K562 (cell line): ENCODE results near the gene DHCR7. TPM values are rescaled to one million over a fixed set of nuclear protein-coding genes. Genes with fewer than 3 reads are reported as not detected.

Source experiments
- ATAC-seq: fragments of 200-7000 bp; cut with Tn5 transposase; 3 replicates; pipeline ENCODE4 v1.9.1; 2020; ENCODE audit warnings: moderate library complexity
- BruUV-seq: library from RNA; stranded (reverse); fragments of 400-500 nt; replicated peaks from 2 replicates; lab custom pipeline; 2021; lab: Mats Ljungman, UMichigan
- CTCF ChIA-PET: fragments of 300-600 bp; formaldehyde crosslinking; extraction: SDS; loops from one replicate; lab custom pipeline; 2021; ENCODE audit warnings: low intra/inter-chr PET ratio; lab: Yijun Ruan, JAX
- POLR2A ChIA-PET: fragments of 300-600, 350-650 bp; sonication (Branson Sonifier 250); formaldehyde crosslinking; extraction: SDS; loops from one replicate; lab custom pipeline; 2021; ENCODE audit warnings: antibody characterized with exemption, inconsistent platforms; lab: Yijun Ruan, JAX
- DNase-seq, 4 experiments: peaks; one replicate each; pipeline versions ENCODE4 v3.0.0 to v3.0.0-alpha.2; 2011 to 2018; ENCODE audit warnings: low spot score in 3 of 4, mixed read lengths in 3 of 4; ENCODE audit errors: extremely low read depth in 1 of 4
- FAIRE-seq: peaks from 2 replicates; lab custom pipeline; 2011; peaks lifted over from hg19 to GRCh38; lab: Jason Lieb, UNC
- H2AFZ ChIP-seq: 2 replicates; pipeline ENCODE4 v1.6.0; 2011; ENCODE audit warnings: low read depth, low read length, control low read depth, inconsistent platforms
- H3K27ac ChIP-seq: fragments of 200-600 bp; 3 replicates; pipeline ENCODE4 v1.8.0; 2011; ENCODE audit warnings: low read depth, mild to moderate bottlenecking, control low read depth, inconsistent platforms, low read length, moderate library complexity, mixed read lengths; ENCODE audit errors: extremely low read depth
- H3K27me3 ChIP-seq, 2 experiments: fragments of 300-600 bp in 1 of 2; 2 replicates in 1 of 2; 3 replicates in 1 of 2; pipeline versions ENCODE4 v1.6.0 to v1.8.0; 2011; ENCODE audit warnings: inconsistent platforms in 2 of 2, low read length in 2 of 2, mild to moderate bottlenecking in 1 of 2, mixed read lengths in 1 of 2, moderate library complexity in 1 of 2; ENCODE audit not compliant: control insufficient read depth in 2 of 2, insufficient read depth in 2 of 2
- H3K36me3 ChIP-seq: fragments of 300-600 bp; 3 replicates; pipeline ENCODE4 v1.8.0; 2011; ENCODE audit warnings: mild to moderate bottlenecking, low read length, inconsistent platforms; ENCODE audit not compliant: control insufficient read depth, insufficient read depth
- H3K4me1 ChIP-seq, 2 experiments: fragments of 200-600 bp in 1 of 2; replicated peaks in 1 of 2; 2 replicates in 1 of 2; 3 replicates in 1 of 2; pipeline versions ENCODE4 v1.5.1 to v1.8.0; 2011; ENCODE audit warnings: inconsistent platforms in 2 of 2, low read length in 2 of 2, mild to moderate bottlenecking in 1 of 2, mixed read lengths in 1 of 2, moderate library complexity in 1 of 2; ENCODE audit not compliant: control insufficient read depth in 2 of 2, insufficient read depth in 2 of 2
- H3K4me2 ChIP-seq: 2 replicates; pipeline ENCODE4 v1.6.1; 2011; ENCODE audit warnings: low read length, control low read depth, inconsistent platforms, mixed read lengths; ENCODE audit not compliant: insufficient read depth
- H3K4me3 ChIP-seq: fragments of 200-600 bp; sonication (generic), shearing (Covaris generic); 2 replicates; pipeline ENCODE4 v1.5.1; 2016; ENCODE audit warnings: control low read depth, inconsistent platforms
- H3K79me2 ChIP-seq: fragments of 200-600 bp; 3 replicates; pipeline ENCODE4 v1.8.0; 2011; ENCODE audit warnings: low read length, inconsistent platforms; ENCODE audit not compliant: control insufficient read depth, insufficient read depth
- H3K9ac ChIP-seq, 2 experiments: 2 replicates each; pipeline versions ENCODE4 v1.6.0 to v1.6.1; 2011; ENCODE audit warnings: low read depth in 2 of 2, low read length in 2 of 2, control low read depth in 1 of 2, inconsistent platforms in 1 of 2, mild to moderate bottlenecking in 1 of 2, mixed read lengths in 1 of 2; ENCODE audit not compliant: insufficient read depth in 1 of 2
- H3K9me1 ChIP-seq: one replicate; pipeline ENCODE4 v1.6.0; 2011; ENCODE audit warnings: inconsistent platforms, mild to moderate bottlenecking, low read length, moderate library complexity; ENCODE audit not compliant: control insufficient read depth, insufficient read depth
- H3K9me3 ChIP-seq: replicated peaks from 2 replicates; pipeline ENCODE4 v1.5.1; 2011; ENCODE audit warnings: low read depth, low read length, inconsistent platforms; ENCODE audit not compliant: control insufficient read depth, insufficient read depth
- H4K20me1 ChIP-seq: replicated peaks from 2 replicates; pipeline ENCODE4 v1.6.1; 2011; ENCODE audit warnings: low read length, inconsistent platforms, mixed read lengths; ENCODE audit not compliant: control insufficient read depth, insufficient read depth
- ARNT ChIP-seq, 2 experiments: fragments of 450-650 bp; IDR thresholded peaks; 2 replicates each; pipeline ENCODE4 v1.6.1; 2016; ENCODE audit warnings: mild to moderate bottlenecking in 1 of 2
- HCFC1 ChIP-seq: IDR thresholded peaks from 2 replicates; pipeline ENCODE4 v1.6.1; 2012; ENCODE audit warnings: low read depth, low read length, improper control_type of control experiment
- JUND ChIP-seq, 2 experiments: IDR thresholded peaks; 2 replicates in 1 of 2; 3 replicates in 1 of 2; pipeline ENCODE4 v1.6.1; 2011; ENCODE audit warnings: borderline replicate concordance in 2 of 2, low read depth in 2 of 2, low read length in 2 of 2, improper control_type of control experiment in 1 of 2, missing biosample characterization in 1 of 2, missing genetic modification characterization in 1 of 2, missing genetic modification reagents in 1 of 2
- SAP30 ChIP-seq: fragments of 200-600 bp; sonication (generic); IDR thresholded peaks from 2 replicates; pipeline ENCODE4 v1.6.1; 2012; ENCODE audit warnings: borderline replicate concordance, low read depth, mild to moderate bottlenecking, moderate library complexity, low read length, control low read depth, inconsistent platforms; ENCODE audit not compliant: insufficient read depth, poor library complexity, severe bottlenecking
- SRSF9 ChIP-seq: fragments of 200-400 bp; formaldehyde crosslinking; IDR thresholded peaks from 2 replicates; pipeline ENCODE4 v1.6.1; 2017; ENCODE audit warnings: low read depth, low read length, borderline replicate concordance
- ZNF165 ChIP-seq: fragments of 250-450 bp; sonication (Bioruptor Pico); IDR thresholded peaks from 2 replicates; pipeline ENCODE4 v1.4.0; 2020; ENCODE audit warnings: borderline replicate concordance
- ZNF282 ChIP-seq: sonication (generic); formaldehyde crosslinking; IDR thresholded peaks from 2 replicates; pipeline ENCODE4 v1.8.1; 2023; ENCODE audit warnings: missing genetic modification reagents
- ZNF507 ChIP-seq: conservative IDR thresholded peaks from 2 replicates; pipeline ENCODE4 v1.6.1; 2017; ENCODE audit warnings: missing genetic modification characterization, missing compliant biosample characterization
- ZNF561 ChIP-seq: fragments of 450-650 bp; formaldehyde crosslinking; conservative IDR thresholded peaks from 2 replicates; pipeline ENCODE4 v1.4.0; 2020; ENCODE audit warnings: mild to moderate bottlenecking, moderate library complexity
- ZNF75A ChIP-seq: fragments of 450-650 bp; formaldehyde crosslinking; IDR thresholded peaks from 2 replicates; pipeline ENCODE4 v1.4.0; 2020; ENCODE audit warnings: mild to moderate bottlenecking
- WGBS: fragments of 100-300 bp; shearing (Covaris generic); methylation state at CpG from one replicate; pipeline ENCODE4 v1.1.6; 2016; ENCODE audit warnings: low coverage, mixed read lengths; ENCODE audit not compliant: insufficient coverage; ENCODE audit errors: missing lambda C conversion rate; 5-methylcytosine and 5-hydroxymethylcytosine counted together
- in situ Hi-C: fragments of 300-500 bp; cut with MboI; formaldehyde crosslinking; loops from 4 replicates; pipeline ENCODE4 v1.15.0; 2018; ENCODE audit warnings: inconsistent platforms, mixed read lengths
- intact Hi-C: fragments of 100-400 bp; cut with micrococcal nuclease; formaldehyde crosslinking; loops from 2 replicates; pipeline ENCODE4 v1.14.2; 2022
- polyA plus RNA-seq, 8 experiments: library from polyadenylated mRNA; depleted of rRNA in 4 of 8; stranded (reverse) in 5 of 8; unstranded in 3 of 8; fragments of >200 nt; fragmentation: Nextera tagmentation in 2 of 8; fragmentation: Illumina TruSeq in 1 of 8; extraction: Ambion mirVana in 2 of 8; extraction: Trizol in 1 of 8; gene quantifications; 2 replicates each; pipeline versions ENCODE4 v1.2.1 to v1.2.3, GENCODE V29; 2011 to 2014; ENCODE audit warnings: inconsistent platforms in 1 of 8, missing spikeins in 1 of 8
- total RNA-seq, 7 experiments: library from RNA; depleted of rRNA in 6 of 7; stranded (reverse); fragments of >200 nt in 6 of 7; fragmentation: Illumina TruSeq in 2 of 7; extraction: Trizol in 2 of 7; gene quantifications; 2 replicates each; pipeline versions ENCODE4 v1.2.1 to v1.2.3, GENCODE V29; 2011 to 2021; ENCODE audit warnings: low replicate concordance in 1 of 7
- TF ChIP-seq, protein P1 (sequence below): fragments of 250-450 bp; sonication (Bioruptor Pico); IDR thresholded peaks from 2 replicates; pipeline ENCODE4 v1.9.0; 2021; ENCODE audit warnings: mild to moderate bottlenecking
- TF ChIP-seq, protein P2 (sequence below): fragments of 250-450 bp; sonication (Bioruptor Pico); IDR thresholded peaks from 2 replicates; pipeline ENCODE4 v1.5.0; 2020; ENCODE audit warnings: mild to moderate bottlenecking, borderline replicate concordance
- TF ChIP-seq, protein P3 (sequence below): fragments of 450-650 bp; IDR thresholded peaks from 2 replicates; pipeline ENCODE4 v1.6.1; 2017; ENCODE audit warnings: mild to moderate bottlenecking, moderate library complexity
- TF ChIP-seq, protein P4 (sequence below): fragments of 450-650 bp; IDR thresholded peaks from 2 replicates; pipeline ENCODE4 v1.7.0; 2016; ENCODE audit warnings: borderline replicate concordance

DHCR7 gene
- total and polyA plus RNA-seq, 9 of the 15 experiments (the other 6 are each of a cell fraction or from before 2014, with no cell fraction given), result 8.4 to 192 (median 82.4) TPM

DNA sequence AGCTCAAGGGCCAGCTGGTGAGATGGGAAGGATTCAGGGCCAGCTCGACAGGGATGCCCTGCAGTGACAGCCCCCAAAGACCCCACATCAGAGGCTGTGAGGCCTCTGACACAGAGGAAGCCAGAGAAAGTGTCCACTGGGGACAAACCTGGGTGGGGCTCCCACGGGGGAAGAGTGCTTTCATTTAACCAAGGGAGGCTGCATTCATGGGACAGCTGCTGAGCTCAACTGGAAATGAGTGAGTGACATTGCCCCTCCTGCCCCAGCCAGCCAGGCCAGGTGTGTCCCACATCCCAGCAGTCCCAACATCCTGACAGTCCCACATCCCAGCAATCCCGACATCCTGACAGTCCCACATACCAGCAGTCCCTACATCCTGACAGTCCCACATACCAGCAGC lies 61.0 kb downstream of the DHCR7 start:
- TF ChIP-seq, protein P1, sequence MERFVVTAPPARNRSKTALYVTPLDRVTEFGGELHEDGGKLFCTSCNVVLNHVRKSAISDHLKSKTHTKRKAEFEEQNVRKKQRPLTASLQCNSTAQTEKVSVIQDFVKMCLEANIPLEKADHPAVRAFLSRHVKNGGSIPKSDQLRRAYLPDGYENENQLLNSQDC (CRISPR knock-in tag), result no peak
- TF ChIP-seq ZNF507 (tag) (no peak), HCFC1 (no peak), ZNF282 (CRISPR knock-in tag) (no peak), ZNF75A (CRISPR knock-in tag) (no peak), SRSF9 (no peak), SAP30 (no peak), ZNF165 (CRISPR knock-in tag) (no peak), ARNT (IDR thresholded peaks at IDR 0.05) (no peak), JUND (IDR thresholded peaks at IDR 0.05; ENCODE audit: borderline replicate concordance, low read depth, low read length) (no peak), JUND (tag; IDR thresholded peaks at IDR 0.05; ENCODE audit: borderline replicate concordance, low read depth, low read length) (no peak), ZNF561 (CRISPR knock-in tag) (no peak)
- TF ChIP-seq, protein P2, sequence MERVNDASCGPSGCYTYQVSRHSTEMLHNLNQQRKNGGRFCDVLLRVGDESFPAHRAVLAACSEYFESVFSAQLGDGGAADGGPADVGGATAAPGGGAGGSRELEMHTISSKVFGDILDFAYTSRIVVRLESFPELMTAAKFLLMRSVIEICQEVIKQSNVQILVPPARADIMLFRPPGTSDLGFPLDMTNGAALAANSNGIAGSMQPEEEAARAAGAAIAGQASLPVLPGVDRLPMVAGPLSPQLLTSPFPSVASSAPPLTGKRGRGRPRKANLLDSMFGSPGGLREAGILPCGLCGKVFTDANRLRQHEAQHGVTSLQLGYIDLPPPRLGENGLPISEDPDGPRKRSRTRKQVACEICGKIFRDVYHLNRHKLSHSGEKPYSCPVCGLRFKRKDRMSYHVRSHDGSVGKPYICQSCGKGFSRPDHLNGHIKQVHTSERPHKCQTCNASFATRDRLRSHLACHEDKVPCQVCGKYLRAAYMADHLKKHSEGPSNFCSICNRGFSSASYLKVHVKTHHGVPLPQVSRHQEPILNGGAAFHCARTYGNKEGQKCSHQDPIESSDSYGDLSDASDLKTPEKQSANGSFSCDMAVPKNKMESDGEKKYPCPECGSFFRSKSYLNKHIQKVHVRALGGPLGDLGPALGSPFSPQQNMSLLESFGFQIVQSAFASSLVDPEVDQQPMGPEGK (CRISPR knock-in tag), result no peak
- TF ChIP-seq, protein P3, sequence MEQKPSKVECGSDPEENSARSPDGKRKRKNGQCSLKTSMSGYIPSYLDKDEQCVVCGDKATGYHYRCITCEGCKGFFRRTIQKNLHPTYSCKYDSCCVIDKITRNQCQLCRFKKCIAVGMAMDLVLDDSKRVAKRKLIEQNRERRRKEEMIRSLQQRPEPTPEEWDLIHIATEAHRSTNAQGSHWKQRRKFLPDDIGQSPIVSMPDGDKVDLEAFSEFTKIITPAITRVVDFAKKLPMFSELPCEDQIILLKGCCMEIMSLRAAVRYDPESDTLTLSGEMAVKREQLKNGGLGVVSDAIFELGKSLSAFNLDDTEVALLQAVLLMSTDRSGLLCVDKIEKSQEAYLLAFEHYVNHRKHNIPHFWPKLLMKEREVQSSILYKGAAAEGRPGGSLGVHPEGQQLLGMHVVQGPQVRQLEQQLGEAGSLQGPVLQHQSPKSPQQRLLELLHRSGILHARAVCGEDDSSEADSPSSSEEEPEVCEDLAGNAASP, result no peak
- TF ChIP-seq, protein P4, sequence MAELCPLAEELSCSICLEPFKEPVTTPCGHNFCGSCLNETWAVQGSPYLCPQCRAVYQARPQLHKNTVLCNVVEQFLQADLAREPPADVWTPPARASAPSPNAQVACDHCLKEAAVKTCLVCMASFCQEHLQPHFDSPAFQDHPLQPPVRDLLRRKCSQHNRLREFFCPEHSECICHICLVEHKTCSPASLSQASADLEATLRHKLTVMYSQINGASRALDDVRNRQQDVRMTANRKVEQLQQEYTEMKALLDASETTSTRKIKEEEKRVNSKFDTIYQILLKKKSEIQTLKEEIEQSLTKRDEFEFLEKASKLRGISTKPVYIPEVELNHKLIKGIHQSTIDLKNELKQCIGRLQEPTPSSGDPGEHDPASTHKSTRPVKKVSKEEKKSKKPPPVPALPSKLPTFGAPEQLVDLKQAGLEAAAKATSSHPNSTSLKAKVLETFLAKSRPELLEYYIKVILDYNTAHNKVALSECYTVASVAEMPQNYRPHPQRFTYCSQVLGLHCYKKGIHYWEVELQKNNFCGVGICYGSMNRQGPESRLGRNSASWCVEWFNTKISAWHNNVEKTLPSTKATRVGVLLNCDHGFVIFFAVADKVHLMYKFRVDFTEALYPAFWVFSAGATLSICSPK, result no peak
- TF ChIP-seq, all 486 proteins: peak for 0
- Histone ChIP-seq H3K4me2 (no peak overlapping the region), H3K9me1 (no peaks in the 10 kb centered on the region), H3K36me3 (no peaks in the 10 kb centered on the region), H3K4me3 (no peak overlapping the region), H3K9me3 (no peaks in the 10 kb centered on the region), H2AFZ (no peak overlapping the region), H3K4me1 (no peaks in the 10 kb centered on the region; a peak in 1 of 5 replicates), H4K20me1 (no peaks in the 10 kb centered on the region), H3K79me2 (no peaks in the 10 kb centered on the region), H3K9ac (no peak overlapping the region), H3K27me3 (peaks cover 15 to 35% of the 10 kb centered on the region in 2 experiments; a peak in 4 of 5 replicates), H3K27ac (no peak overlapping the region)
- WGBS, result 4% methylated on average over 3 of the region's 3 CpGs
- DNase-seq (no peak), FAIRE-seq (no peak), ATAC-seq (no peak)
- BruUV-seq, result no TSS peak
- in situ Hi-C loops, result no loop called here
- POLR2A ChIA-PET, result interaction anchor here (0.6 to 0.7 kb wide), 2 partner anchors 20 to 25 kb away, joined by 3 to 4 read pairs; no protein-coding TSS in a partner anchor
- CTCF ChIA-PET, result interaction anchor here (0.6 kb wide), 1 partner anchor 1001 kb away, joined by 3 read pairs; no protein-coding TSS in a partner anchor
- intact Hi-C loops, result no loop called here
